ENCODE results near the gene CNBD2. TPM values are rescaled to one million over a fixed set of nuclear protein-coding genes. Genes with fewer than 3 reads are reported as not detected.
"Not testable (repeated sequence)": the region's sequence is repeated elsewhere in the genome, so short reads cannot be mapped to it uniquely, and the experiment has no call there.

The CNBD2 gene
- total RNA-seq, 2 experiments from 2014 or later = 2.9 to 3.5 TPM

GRCh38 chr20:36043892-36044515 is 75.6 kb downstream of the CNBD2 start:
- ATAC-seq (no peak), DNase-seq (no peak)
- Mint-ChIP-seq H3K4me1 (peaks cover 26% of the 10 kb centered on the region), H3K4me3 (no peak overlapping the region), H3K27ac (no peak overlapping the region), H3K36me3 (ENCODE audit: low read depth) (peaks cover 28% of the 10 kb centered on the region), H3K9me3 (ENCODE audit: low read depth) (no peaks in the 10 kb centered on the region), H3K27me3 (no peaks in the 10 kb centered on the region)
- POLR2A ChIA-PET = interaction anchor here (0.6 kb wide), 2 partner anchors 44 to 548 kb away, joined by 5 read pairs; no protein-coding TSS in a partner anchor
- intact Hi-C loops (cut with DNase I, micrococcal nuclease) = no loop called here
- CTCF ChIA-PET = interaction anchor here (0.6 kb wide), 2 partner anchors 403 to 1998 kb away, joined by 3 read pairs; no protein-coding TSS in a partner anchor

GRCh38 chr20:36045373-36045714 is 77.0 kb downstream of the CNBD2 start:
- ChIA-PET POLR2A (no interaction called here), CTCF (no interaction called here)
- Mint-ChIP-seq H3K36me3 (ENCODE audit: low read depth) (peaks cover 38% of the 10 kb centered on the region), H3K27me3 (no peaks in the 10 kb centered on the region), H3K27ac (no peak overlapping the region), H3K4me1 (peaks cover 26% of the 10 kb centered on the region), H3K9me3 (ENCODE audit: low read depth) (no peaks in the 10 kb centered on the region), H3K4me3 (no peak overlapping the region)
- intact Hi-C loops (cut with DNase I, micrococcal nuclease) = no loop called here
- DNase-seq (no peak), ATAC-seq (no peak)

GRCh38 chr20:36046073-36046798 is 77.8 kb downstream of the CNBD2 start:
- DNase-seq; H3K9me3 Mint-ChIP-seq (ENCODE audit: low read depth); H3K27ac Mint-ChIP-seq; H3K4me3 Mint-ChIP-seq; ATAC-seq; intact Hi-C loops (cut with DNase I, micrococcal nuclease); H3K27me3 Mint-ChIP-seq: not testable (repeated sequence)
- peaks cover 30% of the 10 kb centered on the region for H3K4me1 Mint-ChIP-seq
- ChIA-PET POLR2A (interaction anchor here (0.7 kb wide), 1 partner anchor 394 kb away, joined by 3 read pairs; no protein-coding TSS in a partner anchor), CTCF (interaction anchor here (0.6 kb wide), 1 partner anchor 1391 kb away, joined by 3 read pairs; no protein-coding TSS in a partner anchor)
- peaks cover 38% of the 10 kb centered on the region for H3K36me3 Mint-ChIP-seq (ENCODE audit: low read depth)

GRCh38 chr20:36049408-36049807 is 81.0 kb downstream of the CNBD2 start:
- ATAC-seq; H3K9me3 Mint-ChIP-seq (ENCODE audit: low read depth); CTCF ChIA-PET; POLR2A ChIA-PET; intact Hi-C loops (cut with DNase I, micrococcal nuclease); DNase-seq; H3K27me3 Mint-ChIP-seq: not testable (repeated sequence)
- Mint-ChIP-seq H3K36me3 (ENCODE audit: low read depth) (peaks cover 38% of the 10 kb centered on the region), H3K27ac (peak overlapping the region; percentile 91), H3K4me3 (peak overlapping the region; percentile 96), H3K4me1 (peaks cover 34% of the 10 kb centered on the region)

GRCh38 chr20:36050436-36051317 is 82.3 kb downstream of the CNBD2 start:
- intact Hi-C loops (cut with DNase I, micrococcal nuclease) = loop anchor here (1.0 to 5.0 kb wide), 9 partner anchors 14 to 638 kb away; partner anchors contain the start of genes AAR2 (in 1 of the 2), CEP250 (in 1 of the 2), RBM39 (in 1 of the 2) and SCAND1 (in 1 of the 2)
- Mint-ChIP-seq H3K27me3 (no peaks in the 10 kb centered on the region), H3K27ac (peak overlapping the region; percentile 91), H3K4me1 (peaks cover 34% of the 10 kb centered on the region), H3K36me3 (ENCODE audit: low read depth) (peaks cover 36% of the 10 kb centered on the region), H3K4me3 (peak overlapping the region; percentile 96), H3K9me3 (ENCODE audit: low read depth) (no peaks in the 10 kb centered on the region)
- DNase-seq (peak; percentile 95), ATAC-seq (peak; percentile 98)
- ChIA-PET CTCF (interaction anchor here (0.8 to 0.9 kb wide), 2 partner anchors 43 to 88 kb away, joined by 3 to 4 read pairs; no protein-coding TSS in a partner anchor), POLR2A (interaction anchor here (0.7 kb wide), 1 partner anchor 597 kb away, joined by 3 read pairs; no protein-coding TSS in a partner anchor)

- no peak for DNase-seq
- no peak for ATAC-seq
- CTCF ChIA-PET = interaction anchor here (0.8 to 0.9 kb wide), 4 partner anchors 13 to 117 kb away, joined by 3 to 4 read pairs (median 4); no protein-coding TSS in a partner anchor
- POLR2A ChIA-PET = no interaction called here
- Mint-ChIP-seq H3K27ac (peak overlapping the region; percentile 91), H3K4me3 (peak overlapping the region; percentile 96), H3K27me3 (no peaks in the 10 kb centered on the region), H3K9me3 (ENCODE audit: low read depth) (no peaks in the 10 kb centered on the region), H3K36me3 (ENCODE audit: low read depth) (peaks cover 30% of the 10 kb centered on the region), H3K4me1 (peaks cover 25% of the 10 kb centered on the region)
- intact Hi-C loops (cut with DNase I, micrococcal nuclease) = loop anchor here (1.0 to 5.0 kb wide), 8 partner anchors 13 to 639 kb away; partner anchors contain the start of genes CEP250 (in 1 of the 2), RBM39 (in 1 of the 2), SCAND1 (in 1 of the 2) and SPAG4 (in 1 of the 2)
Measured at GRCh38 chr20:36051318-36052116, 83.1 kb downstream of the CNBD2 start.

- POLR2A ChIA-PET = no interaction called here
- Mint-ChIP-seq H3K27me3 (no peaks in the 10 kb centered on the region), H3K4me1 (peaks cover 22% of the 10 kb centered on the region), H3K36me3 (ENCODE audit: low read depth) (peaks cover 25% of the 10 kb centered on the region), H3K9me3 (ENCODE audit: low read depth) (no peaks in the 10 kb centered on the region), H3K4me3 (no peak overlapping the region), H3K27ac (peak overlapping the region; percentile 17)
- CTCF ChIA-PET = interaction anchor here (0.9 to 1.2 kb wide), 3 partner anchors 13 to 118 kb away, joined by 3 to 4 read pairs (median 3); no protein-coding TSS in a partner anchor
- DNase-seq (no peak), ATAC-seq (no peak)
- intact Hi-C loops (cut with DNase I, micrococcal nuclease) = loop anchor here in 1 of 2 experiments (5.0 kb wide), 1 partner anchor 435 kb away; the partner anchor contains the start of gene SPAG4
Measured at GRCh38 chr20:36052117-36052513, 83.7 kb downstream of the CNBD2 start.

GRCh38 chr20:36053863-36054518 is 85.6 kb downstream of the CNBD2 start:
- H3K9me3 Mint-ChIP-seq (ENCODE audit: low read depth); DNase-seq; H3K27ac Mint-ChIP-seq; H3K4me1 Mint-ChIP-seq; POLR2A ChIA-PET; H3K27me3 Mint-ChIP-seq; H3K4me3 Mint-ChIP-seq; H3K36me3 Mint-ChIP-seq (ENCODE audit: low read depth); ATAC-seq: not testable (repeated sequence)
- intact Hi-C loops (cut with DNase I, micrococcal nuclease) = loop anchor here in 1 of 2 experiments (5.0 kb wide), 1 partner anchor 437 kb away; the partner anchor contains the start of gene SPAG4
- CTCF ChIA-PET = interaction anchor here (0.7 kb wide), 1 partner anchor 1358 kb away, joined by 3 read pairs; no protein-coding TSS in a partner anchor

GRCh38 chr20:36055145-36055544 is 86.8 kb downstream of the CNBD2 start:
- no peaks in the 10 kb centered on the region for H3K36me3 Mint-ChIP-seq (ENCODE audit: low read depth)
- no peaks in the 10 kb centered on the region for H3K27me3 Mint-ChIP-seq
- H3K27ac Mint-ChIP-seq = no peak overlapping the region
- peaks cover 7% of the 10 kb centered on the region for H3K4me1 Mint-ChIP-seq
- DNase-seq = no peak
- no peak for ATAC-seq
- ChIA-PET CTCF (interaction anchor here (1.1 kb wide), 1 partner anchor 62 kb away, joined by 3 read pairs; no protein-coding TSS in a partner anchor), POLR2A (interaction anchor here (0.6 kb wide), 1 partner anchor 101 kb away, joined by 3 read pairs; the partner anchor contains the start of gene SCAND1)
- no peak overlapping the region for H3K4me3 Mint-ChIP-seq
- no peaks in the 10 kb centered on the region for H3K9me3 Mint-ChIP-seq (ENCODE audit: low read depth)
- intact Hi-C loops (cut with DNase I, micrococcal nuclease) = no loop called here

- no peak for ATAC-seq
- POLR2A ChIA-PET = no interaction called here
Measured at GRCh38 chr20:36060676-36061075, 92.3 kb downstream of the CNBD2 start.

More at GRCh38 chr20:36060676-36061075, 92.3 kb downstream of the CNBD2 start:
- Mint-ChIP-seq H3K4me1 (no peaks in the 10 kb centered on the region), H3K27ac (no peak overlapping the region), H3K36me3 (ENCODE audit: low read depth) (no peaks in the 10 kb centered on the region), H3K4me3 (no peak overlapping the region), H3K27me3 (peaks cover 3% of the 10 kb centered on the region), H3K9me3 (ENCODE audit: low read depth) (no peaks in the 10 kb centered on the region)
- intact Hi-C loops (cut with DNase I, micrococcal nuclease) = loop anchor here in 1 of 2 experiments (10.0 kb wide), 1 partner anchor 286 kb away; the partner anchor contains the start of gene PHF20
- DNase-seq = no peak
- CTCF ChIA-PET = interaction anchor here (1.2 kb wide), 1 partner anchor 78 kb away, joined by 4 read pairs; no protein-coding TSS in a partner anchor
